ENCODE measurements around the gene SIGLEC1. TPM values are rescaled to one million over a fixed set of nuclear protein-coding genes. Genes with fewer than 3 reads are reported as not detected.

SIGLEC1 gene
- total RNA-seq, 1 donor from 2014 or later: not detected

- TF ChIP-seq CTCF (IDR thresholded peaks at IDR 0.05; ENCODE audit: insufficient read depth, low read length, poor library complexity, severe bottlenecking): no peak
Observed at GRCh38 chr20:3757268-3757667, 44.9 kb upstream of the SIGLEC1 start.

GRCh38 chr20:3755814-3756480 is 43.5 kb upstream of the SIGLEC1 start:
- H3K27me3 ChIP-seq (ENCODE audit: control insufficient read depth, insufficient read depth, low read length): peaks cover 15% of the 10 kb centered on the region
- DNase-seq (ENCODE audit: low read depth): no peak
- peaks cover 4% of the 10 kb centered on the region for H3K36me3 ChIP-seq (ENCODE audit: control insufficient read depth, insufficient read depth, low read length)
- TF ChIP-seq CTCF (IDR thresholded peaks at IDR 0.05; ENCODE audit: insufficient read depth, low read length, poor library complexity, severe bottlenecking): no peak
- no peak overlapping the region for H3K4me3 ChIP-seq (ENCODE audit: low read depth, low read length)

More at GRCh38 chr20:3757268-3757667, 44.9 kb upstream of the SIGLEC1 start:
- Histone ChIP-seq H3K27me3 (ENCODE audit: control insufficient read depth, insufficient read depth, low read length) (peaks cover 2% of the 10 kb centered on the region), H3K36me3 (ENCODE audit: control insufficient read depth, insufficient read depth, low read length) (peaks cover 4% of the 10 kb centered on the region), H3K4me3 (ENCODE audit: low read depth, low read length) (no peak overlapping the region)
- DNase-seq (ENCODE audit: low read depth): no peak

- Histone ChIP-seq H3K36me3 (ENCODE audit: control insufficient read depth, insufficient read depth, low read length) (peaks cover 4% of the 10 kb centered on the region), H3K27me3 (ENCODE audit: control insufficient read depth, insufficient read depth, low read length) (peaks cover 22% of the 10 kb centered on the region), H3K4me3 (ENCODE audit: low read depth, low read length) (no peak overlapping the region)
- TF ChIP-seq CTCF (IDR thresholded peaks at IDR 0.05; ENCODE audit: insufficient read depth, low read length, poor library complexity, severe bottlenecking): no peak
- DNase-seq (ENCODE audit: low read depth): no peak
Observed at GRCh38 chr20:3755269-3755668, 42.9 kb upstream of the SIGLEC1 start.

GRCh38 chr20:3754276-3754630 is 41.9 kb upstream of the SIGLEC1 start:
- Histone ChIP-seq H3K4me3 (ENCODE audit: low read depth, low read length) (no peak overlapping the region), H3K36me3 (ENCODE audit: control insufficient read depth, insufficient read depth, low read length) (peaks cover 4% of the 10 kb centered on the region), H3K27me3 (ENCODE audit: control insufficient read depth, insufficient read depth, low read length) (peaks cover 32% of the 10 kb centered on the region)
- TF ChIP-seq CTCF (IDR thresholded peaks at IDR 0.05; ENCODE audit: insufficient read depth, low read length, poor library complexity, severe bottlenecking): no peak
- DNase-seq (ENCODE audit: low read depth): no peak

- Histone ChIP-seq H3K27me3 (ENCODE audit: control insufficient read depth, insufficient read depth, low read length) (peaks cover 38% of the 10 kb centered on the region), H3K4me3 (ENCODE audit: low read depth, low read length) (no peak overlapping the region), H3K36me3 (ENCODE audit: control insufficient read depth, insufficient read depth, low read length) (peaks cover 4% of the 10 kb centered on the region)
- no peak for TF ChIP-seq CTCF (IDR thresholded peaks at IDR 0.05; ENCODE audit: insufficient read depth, low read length, poor library complexity, severe bottlenecking)
- DNase-seq (ENCODE audit: low read depth): no peak
Observed at GRCh38 chr20:3753501-3754275, 41.3 kb upstream of the SIGLEC1 start.
